HUES64 (cell line): ENCODE data around the gene PARVA.

ENCODE experiments used
- H3K27ac ChIP-seq: 2 replicates; pipeline ENCODE4 v1.7.0; 2013; ENCODE audit warnings: low read depth, low read length, inconsistent platforms
- H3K27me3 ChIP-seq: 2 replicates; pipeline ENCODE4 v1.6.1; 2013; ENCODE audit warnings: mild to moderate bottlenecking, low read length; ENCODE audit not compliant: insufficient read depth
- H3K36me3 ChIP-seq: 2 replicates; pipeline ENCODE4 v1.6.1; 2013; ENCODE audit warnings: mild to moderate bottlenecking, low read length; ENCODE audit not compliant: insufficient read depth
- H3K4me1 ChIP-seq: 2 replicates; pipeline ENCODE4 v1.6.1; 2013; ENCODE audit warnings: mild to moderate bottlenecking, low read length, moderate library complexity; ENCODE audit not compliant: insufficient read depth
- H3K4me3 ChIP-seq: 2 replicates; pipeline ENCODE4 v1.5.1; 2013; ENCODE audit warnings: mild to moderate bottlenecking, low read length, moderate library complexity
- H3K9ac ChIP-seq: 2 replicates; pipeline ENCODE4 v1.6.1; 2013; ENCODE audit warnings: mild to moderate bottlenecking, low read depth, low read length
- H3K9me3 ChIP-seq: 2 replicates; pipeline ENCODE4 v1.6.1; 2013; ENCODE audit warnings: low read depth, low read length; ENCODE audit not compliant: insufficient read depth
- WGBS: fragments of 150-250, 120-280 bp; methylation state at CpG from one replicate; pipeline ENCODE4 v1.1.7; 2013; ENCODE audit warnings: missing lambda C conversion rate; 5-methylcytosine and 5-hydroxymethylcytosine counted together

Gene PARVA

GRCh38 chr11:12531681-12532080, 154.3 kb downstream of the PARVA start:
- H3K4me1 ChIP-seq: peaks cover 5% of the 10 kb centered on the region; the same call in 1 of the 2 replicates
- WGBS: 89% methylated on average over 3 of the region's 3 CpGs
- no peak overlapping the region for H3K4me3 ChIP-seq
- H3K36me3 ChIP-seq: peaks cover 9% of the 10 kb centered on the region; the same call in 1 of the 2 replicates
- H3K27me3 ChIP-seq: no peaks in the 10 kb centered on the region
- no peak overlapping the region for H3K9ac ChIP-seq
- no peak overlapping the region for H3K27ac ChIP-seq
- H3K9me3 ChIP-seq: no peaks in the 10 kb centered on the region

DNA sequence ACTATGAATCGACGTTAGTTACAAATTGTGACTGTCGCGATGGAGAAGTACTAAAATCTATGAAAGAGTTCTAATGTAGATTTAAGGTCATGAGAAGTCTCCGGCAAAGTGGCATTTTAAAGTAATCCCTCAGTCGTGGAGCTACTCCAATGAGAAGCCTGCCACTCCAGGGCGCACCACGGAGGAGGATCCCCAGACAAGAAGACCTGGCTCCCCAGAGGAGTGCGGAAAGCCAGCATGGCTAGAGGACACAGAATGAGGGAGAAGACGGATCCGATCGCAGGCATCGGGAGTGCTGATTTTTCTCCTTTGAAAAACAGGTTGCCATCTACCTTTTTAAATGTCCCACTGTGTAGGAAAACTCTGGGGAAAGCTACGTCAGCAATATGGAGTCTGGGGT, 155.2 kb downstream of the PARVA start:
- no peak overlapping the region for H3K27ac ChIP-seq
- peaks cover 9% of the 10 kb centered on the region; the same call in 1 of the 2 replicates for H3K36me3 ChIP-seq
- H3K4me1 ChIP-seq: peaks cover 5% of the 10 kb centered on the region; the same call in 1 of the 2 replicates
- 93% methylated on average over 14 of the region's 14 CpGs for whole genome bisulfite sequencing
- H3K9me3 ChIP-seq: no peaks in the 10 kb centered on the region
- H3K27me3 ChIP-seq: no peaks in the 10 kb centered on the region
- H3K9ac ChIP-seq: no peak overlapping the region
- no peak overlapping the region for H3K4me3 ChIP-seq

DNA sequence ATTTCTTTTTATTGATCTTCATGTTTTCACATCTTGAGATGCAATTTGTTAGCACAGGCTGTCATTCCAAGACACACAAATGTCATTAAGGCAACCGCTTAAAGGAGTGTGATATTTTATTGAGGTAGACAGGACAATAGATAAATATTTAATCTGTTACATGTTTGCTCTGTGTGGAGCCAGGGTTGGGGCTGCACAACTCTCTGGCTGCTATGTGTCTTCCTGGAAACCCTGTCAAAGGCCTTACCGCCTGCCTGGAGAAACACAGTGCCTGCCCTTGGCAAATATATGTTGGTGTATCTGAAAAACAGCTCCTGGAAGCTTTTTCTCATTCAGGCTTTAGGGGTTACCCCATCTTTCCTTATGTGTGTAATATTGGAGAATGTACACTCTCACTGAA, 157.2 kb downstream of the PARVA start:
- Histone ChIP-seq H3K27ac (no peak overlapping the region), H3K9ac (no peak overlapping the region), H3K36me3 (no peaks in the 10 kb centered on the region), H3K9me3 (no peaks in the 10 kb centered on the region), H3K4me1 (peaks cover 5% of the 10 kb centered on the region; the same call in 1 of the 2 replicates), H3K27me3 (no peaks in the 10 kb centered on the region), H3K4me3 (no peak overlapping the region)
- 93% methylated on average over 2 of the region's 2 CpGs for WGBS

DNA sequence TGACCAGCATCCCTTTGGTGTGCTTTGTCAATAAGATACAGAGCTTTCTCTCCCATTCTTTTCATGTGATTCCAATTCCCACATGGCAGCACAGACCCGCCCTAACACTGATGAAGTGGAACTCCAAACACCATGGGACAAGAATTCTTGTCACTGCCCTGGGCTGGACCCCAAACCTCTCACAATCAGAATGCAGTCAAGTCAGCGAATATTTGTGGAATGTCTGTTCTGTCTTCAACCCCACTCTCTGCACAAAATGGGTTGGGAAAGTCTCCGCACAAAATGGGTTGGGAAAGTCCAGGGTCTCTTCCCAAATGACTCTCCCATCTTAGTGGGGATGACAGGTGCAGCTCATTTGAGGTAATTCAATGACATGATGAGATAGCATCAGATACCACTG, 157.9 kb downstream of the PARVA start:
- H3K36me3 ChIP-seq: no peaks in the 10 kb centered on the region
- peaks cover 5% of the 10 kb centered on the region; the same call in 1 of the 2 replicates for H3K4me1 ChIP-seq
- WGBS: 91% methylated on average over 3 of the region's 3 CpGs
- H3K9ac ChIP-seq: no peak overlapping the region
- H3K4me3 ChIP-seq: no peak overlapping the region
- H3K27ac ChIP-seq: no peak overlapping the region
- H3K9me3 ChIP-seq: no peaks in the 10 kb centered on the region
- no peaks in the 10 kb centered on the region for H3K27me3 ChIP-seq

DNA sequence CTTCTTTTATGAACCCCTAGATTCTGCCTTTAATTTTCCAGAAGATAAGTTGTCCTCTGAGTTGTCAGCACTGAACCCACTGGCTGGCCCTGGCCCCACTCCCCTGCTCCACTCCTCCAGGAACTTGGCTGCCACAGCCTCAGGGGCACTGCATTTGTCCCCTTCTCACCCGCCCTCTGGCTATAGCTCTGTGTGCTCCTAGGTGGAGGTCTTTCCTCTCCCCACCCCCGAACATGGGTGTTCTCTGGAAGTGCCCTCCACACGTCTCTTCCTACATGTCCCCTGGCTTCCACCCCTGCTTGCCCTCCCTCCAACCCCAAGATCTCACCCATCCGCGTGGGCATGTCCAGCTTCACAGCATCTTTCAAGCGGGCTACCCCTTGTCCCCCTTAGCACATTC, 159.2 kb downstream of the PARVA start:
- H3K9ac ChIP-seq: no peak overlapping the region
- 85% methylated on average over 6 of the region's 6 CpGs for WGBS
- no peak overlapping the region for H3K27ac ChIP-seq
- no peaks in the 10 kb centered on the region for H3K36me3 ChIP-seq
- no peaks in the 10 kb centered on the region for H3K9me3 ChIP-seq
- H3K4me1 ChIP-seq: peaks cover 5% of the 10 kb centered on the region; the same call in 1 of the 2 replicates
- H3K4me3 ChIP-seq: no peak overlapping the region
- no peaks in the 10 kb centered on the region for H3K27me3 ChIP-seq

GRCh38 chr11:12537778-12538401, 160.5 kb downstream of the PARVA start:
- H3K27me3 ChIP-seq: no peaks in the 10 kb centered on the region
- H3K4me1 ChIP-seq: no peaks in the 10 kb centered on the region
- H3K4me3 ChIP-seq: no peak overlapping the region
- H3K9me3 ChIP-seq: no peaks in the 10 kb centered on the region
- no peak overlapping the region for H3K9ac ChIP-seq
- 95% methylated on average over 6 of the region's 6 CpGs for WGBS
- no peak overlapping the region for H3K27ac ChIP-seq
- H3K36me3 ChIP-seq: no peaks in the 10 kb centered on the region

DNA sequence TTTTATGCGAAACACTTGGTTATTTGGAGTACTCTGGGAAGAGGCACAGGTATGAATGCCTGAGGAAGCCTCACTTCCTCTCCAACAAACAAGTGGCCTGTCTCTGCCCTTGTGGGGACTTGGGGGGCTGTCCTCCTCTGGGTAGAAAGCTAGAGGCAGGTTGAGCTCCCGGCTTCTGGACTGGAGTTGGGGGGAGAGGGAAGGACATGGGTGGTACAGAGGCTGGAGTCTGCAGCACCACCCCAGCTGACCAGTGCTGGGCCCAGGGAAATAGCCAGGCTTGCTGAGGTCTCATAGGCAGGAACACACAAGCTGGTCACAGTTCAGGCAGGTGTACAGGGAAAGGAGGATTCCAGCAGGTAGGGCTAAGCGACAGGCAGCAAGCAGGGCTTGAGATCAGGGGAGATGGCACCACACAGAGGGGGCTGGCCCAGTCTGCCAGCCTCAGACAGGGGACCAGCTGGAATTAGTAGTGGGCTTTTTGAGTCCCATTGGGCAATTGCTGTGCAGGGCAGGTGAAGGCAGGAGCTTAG, 161.6 kb downstream of the PARVA start:
- WGBS: 98% methylated on average over 3 of the region's 3 CpGs
- no peaks in the 10 kb centered on the region for H3K9me3 ChIP-seq
- no peaks in the 10 kb centered on the region for H3K4me1 ChIP-seq
- H3K36me3 ChIP-seq: no peaks in the 10 kb centered on the region
- H3K9ac ChIP-seq: no peak overlapping the region
- no peak overlapping the region for H3K4me3 ChIP-seq
- no peak overlapping the region for H3K27ac ChIP-seq
- no peaks in the 10 kb centered on the region for H3K27me3 ChIP-seq

DNA sequence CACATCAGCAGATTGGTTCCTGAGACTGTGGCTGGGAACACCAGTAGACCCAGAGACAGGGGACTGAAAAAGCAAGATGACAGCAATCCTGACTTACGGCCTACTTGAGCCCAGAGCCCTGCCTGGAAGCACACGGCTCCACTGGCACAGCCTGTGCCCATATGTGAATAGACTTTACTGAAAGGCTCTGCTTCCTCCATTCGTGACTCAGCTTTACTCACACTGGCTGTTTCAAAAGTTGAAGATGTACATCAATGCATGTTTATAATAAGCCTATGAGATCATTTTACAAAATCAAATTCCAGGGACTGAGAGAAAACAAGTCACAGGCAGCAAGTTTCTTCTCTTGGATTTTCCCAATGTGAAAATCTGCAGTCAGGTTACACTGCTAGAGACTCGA, 162.2 kb downstream of the PARVA start:
- Histone ChIP-seq H3K4me3 (no peak overlapping the region), H3K36me3 (no peaks in the 10 kb centered on the region), H3K27ac (no peak overlapping the region), H3K27me3 (no peaks in the 10 kb centered on the region), H3K4me1 (no peaks in the 10 kb centered on the region), H3K9me3 (no peaks in the 10 kb centered on the region), H3K9ac (no peak overlapping the region)
- 85% methylated on average over 4 of the region's 4 CpGs for whole genome bisulfite sequencing

- Histone ChIP-seq H3K36me3 (no peaks in the 10 kb centered on the region), H3K9me3 (no peaks in the 10 kb centered on the region), H3K4me1 (no peaks in the 10 kb centered on the region), H3K9ac (no peak overlapping the region), H3K27ac (no peak overlapping the region), H3K27me3 (no peaks in the 10 kb centered on the region), H3K4me3 (no peak overlapping the region)
- 67% methylated on average over 5 of the region's 5 CpGs for WGBS
Observed at GRCh38 chr11:12540075-12540680, 162.8 kb downstream of the PARVA start.

- WGBS: 84% methylated on average over 6 of the region's 6 CpGs
- Histone ChIP-seq H3K9me3 (no peaks in the 10 kb centered on the region), H3K36me3 (no peaks in the 10 kb centered on the region), H3K27me3 (no peaks in the 10 kb centered on the region), H3K9ac (no peak overlapping the region), H3K4me3 (no peak overlapping the region), H3K27ac (no peak overlapping the region), H3K4me1 (no peaks in the 10 kb centered on the region)
Observed at GRCh38 chr11:12540913-12541582, 163.7 kb downstream of the PARVA start.

GRCh38 chr11:12541583-12542151, 164.3 kb downstream of the PARVA start:
- Histone ChIP-seq H3K36me3 (no peaks in the 10 kb centered on the region), H3K27ac (no peak overlapping the region), H3K4me1 (no peaks in the 10 kb centered on the region), H3K27me3 (no peaks in the 10 kb centered on the region), H3K4me3 (no peak overlapping the region), H3K9me3 (no peaks in the 10 kb centered on the region), H3K9ac (no peak overlapping the region)
- WGBS: 90% methylated on average over 9 of the region's 9 CpGs
